ENCODE results near the gene FGF14. TPM values are rescaled to one million over a fixed set of nuclear protein-coding genes. Genes with fewer than 3 reads are reported as not detected.
A peak's percentile ranks its signal among the peaks of the same experiment; 100 is the strongest.

The FGF14 gene
- total RNA-seq, 1 experiment from 2014 or later: 0.22 TPM

DNA sequence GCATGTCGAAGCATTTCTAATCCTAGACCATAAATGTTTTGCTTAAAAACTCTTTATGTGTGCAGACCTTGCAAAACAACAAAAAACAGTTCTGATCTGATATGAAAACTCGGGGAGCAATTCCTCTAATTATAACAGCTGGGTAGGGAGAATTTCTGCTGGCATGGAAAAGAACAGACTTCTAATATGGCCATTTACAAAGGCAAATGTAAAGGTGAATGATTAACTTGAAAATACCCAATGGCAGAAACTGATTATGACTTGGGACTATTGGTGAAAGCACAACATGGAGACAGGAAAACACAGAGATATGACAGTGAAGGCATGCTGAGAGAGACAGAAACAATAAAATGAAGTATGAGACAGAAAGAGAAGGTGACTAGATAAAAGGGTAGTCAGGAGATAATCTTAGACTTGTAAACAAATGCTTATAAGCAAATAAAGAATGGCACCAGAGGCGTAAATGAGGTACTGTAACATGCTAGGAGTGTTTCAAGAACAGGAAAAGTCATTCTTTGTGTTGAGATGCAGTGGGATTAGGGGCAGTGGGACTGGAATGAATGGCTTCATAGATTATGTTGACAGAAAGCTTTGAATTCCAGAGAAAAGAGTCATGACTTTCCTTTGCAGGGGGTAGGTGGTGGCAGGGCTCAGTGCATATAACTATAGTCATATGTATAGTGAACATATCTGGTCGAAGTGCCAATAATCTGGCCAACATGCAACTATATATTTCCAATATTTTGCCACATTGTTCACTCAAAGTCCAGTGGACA is 556.4 kb downstream of the FGF14 start:
- no peaks in the 10 kb centered on the region for H3K36me3 Mint-ChIP-seq (ENCODE audit: insufficient read depth in 1 of 3, low read depth in 3 of 3)
- H3K23me2 ChIP-seq (ENCODE audit: insufficient read length, low read depth, low read length, poor library complexity, severe bottlenecking): no peaks in the 10 kb centered on the region
- DNase-seq: no peak
- H3K79me2 ChIP-seq (ENCODE audit: insufficient read depth, low read length): no peaks in the 10 kb centered on the region
- H4K20me1 ChIP-seq (ENCODE audit: control insufficient read depth, insufficient read depth, insufficient read length): no peaks in the 10 kb centered on the region
- peak overlapping the region in 1 of 3 experiments; percentile 15; a peak in 3 of 7 replicates for H3K27ac Mint-ChIP-seq
- no peaks in the 10 kb centered on the region for H3K27me3 ChIP-seq (ENCODE audit: insufficient read depth, low read length)
- no peak overlapping the region for H2BK5ac ChIP-seq (ENCODE audit: insufficient read length, low read length)
- H2BK12ac ChIP-seq (ENCODE audit: insufficient read length, low read depth, low read length): no peak overlapping the region
- H4K8ac ChIP-seq (replicated peaks; ENCODE audit: insufficient read length, low read depth, low read length): no peak overlapping the region
- H3K27me3 Mint-ChIP-seq (ENCODE audit: low read depth): no peaks in the 10 kb centered on the region
- H3K14ac ChIP-seq (ENCODE audit: insufficient read depth, low read length): no peak overlapping the region
- H3K9me3 ChIP-seq (ENCODE audit: control insufficient read depth, low read depth, low read length): no peaks in the 10 kb centered on the region
- H3K9me3 Mint-ChIP-seq: no peaks in the 10 kb centered on the region
- no peak overlapping the region for H3K9ac ChIP-seq (ENCODE audit: extremely low read depth, insufficient read length, low read length)
- peaks cover 5% of the 10 kb centered on the region; the same call in 1 of the 2 replicates for H3K4me1 ChIP-seq (ENCODE audit: insufficient read depth, low read length)
- no peak overlapping the region for H2AFZ ChIP-seq (ENCODE audit: low read length)
- no CpG with 5 or more reads among the region's 4 CpGs for WGBS (ENCODE audit: extremely low coverage, insufficient read length, low lambda C conversion rate)
- no peak overlapping the region for H4K5ac ChIP-seq (ENCODE audit: insufficient read length, low read depth, low read length)
- no peak overlapping the region for H2AK5ac ChIP-seq (ENCODE audit: insufficient read length, low read length)
- no peak overlapping the region for H3K23ac ChIP-seq (ENCODE audit: insufficient read length, low read depth, low read length)
- no peak overlapping the region for H3K4ac ChIP-seq (ENCODE audit: low read depth, low read length)
- H2BK120ac ChIP-seq (ENCODE audit: low read depth, low read length, poor library complexity, severe bottlenecking): no peak overlapping the region
- no peak overlapping the region for H2BK15ac ChIP-seq (ENCODE audit: low read depth, low read length)
- no peak overlapping the region for H4K91ac ChIP-seq (ENCODE audit: insufficient read length, low read depth, low read length)
- H3K27ac ChIP-seq (ENCODE audit: insufficient read length, low read depth, low read length): no peak overlapping the region
- H3K79me1 ChIP-seq (ENCODE audit: insufficient read depth, low read depth, low read length, poor library complexity, severe bottlenecking): no peaks in the 10 kb centered on the region
- H3K18ac ChIP-seq (ENCODE audit: insufficient read length, low read depth, low read length): no peak overlapping the region
- no peak overlapping the region for H3K4me2 ChIP-seq (ENCODE audit: insufficient read depth, insufficient read length, low read length)
- TF ChIP-seq, protein P1, sequence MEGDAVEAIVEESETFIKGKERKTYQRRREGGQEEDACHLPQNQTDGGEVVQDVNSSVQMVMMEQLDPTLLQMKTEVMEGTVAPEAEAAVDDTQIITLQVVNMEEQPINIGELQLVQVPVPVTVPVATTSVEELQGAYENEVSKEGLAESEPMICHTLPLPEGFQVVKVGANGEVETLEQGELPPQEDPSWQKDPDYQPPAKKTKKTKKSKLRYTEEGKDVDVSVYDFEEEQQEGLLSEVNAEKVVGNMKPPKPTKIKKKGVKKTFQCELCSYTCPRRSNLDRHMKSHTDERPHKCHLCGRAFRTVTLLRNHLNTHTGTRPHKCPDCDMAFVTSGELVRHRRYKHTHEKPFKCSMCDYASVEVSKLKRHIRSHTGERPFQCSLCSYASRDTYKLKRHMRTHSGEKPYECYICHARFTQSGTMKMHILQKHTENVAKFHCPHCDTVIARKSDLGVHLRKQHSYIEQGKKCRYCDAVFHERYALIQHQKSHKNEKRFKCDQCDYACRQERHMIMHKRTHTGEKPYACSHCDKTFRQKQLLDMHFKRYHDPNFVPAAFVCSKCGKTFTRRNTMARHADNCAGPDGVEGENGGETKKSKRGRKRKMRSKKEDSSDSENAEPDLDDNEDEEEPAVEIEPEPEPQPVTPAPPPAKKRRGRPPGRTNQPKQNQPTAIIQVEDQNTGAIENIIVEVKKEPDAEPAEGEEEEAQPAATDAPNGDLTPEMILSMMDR (conservative IDR thresholded peaks at IDR 0.05): no peak
- peaks cover 30 to 31% of the 10 kb centered on the region in 2 experiments for H3K4me1 Mint-ChIP-seq
- H3T11ph ChIP-seq (ENCODE audit: low read length): no peak overlapping the region
- no peak overlapping the region for H3K4me3 Mint-ChIP-seq
- H3K56ac ChIP-seq (ENCODE audit: insufficient read length, low read depth, low read length): no peak overlapping the region
- no peak overlapping the region for H2BK20ac ChIP-seq (ENCODE audit: low read depth, low read length, poor library complexity, severe bottlenecking)

All from H9 (cell line).